ENCODE data around the gene LYL1.

DNA sequence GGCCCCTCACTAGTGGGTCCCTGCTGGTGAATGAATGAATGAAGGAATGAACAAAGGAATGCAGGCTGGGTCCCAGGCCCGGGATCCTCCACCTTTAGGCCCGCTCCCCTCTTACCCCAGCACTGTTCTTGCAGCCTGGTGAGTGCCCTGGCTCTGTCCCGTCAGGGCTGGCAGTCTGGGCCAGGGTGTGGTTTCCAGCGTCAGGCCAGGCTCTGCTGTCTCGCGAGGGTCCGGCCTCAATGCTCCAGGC is 317 bp downstream of the LYL1 start:
- TF ChIP-seq, protein P1, sequence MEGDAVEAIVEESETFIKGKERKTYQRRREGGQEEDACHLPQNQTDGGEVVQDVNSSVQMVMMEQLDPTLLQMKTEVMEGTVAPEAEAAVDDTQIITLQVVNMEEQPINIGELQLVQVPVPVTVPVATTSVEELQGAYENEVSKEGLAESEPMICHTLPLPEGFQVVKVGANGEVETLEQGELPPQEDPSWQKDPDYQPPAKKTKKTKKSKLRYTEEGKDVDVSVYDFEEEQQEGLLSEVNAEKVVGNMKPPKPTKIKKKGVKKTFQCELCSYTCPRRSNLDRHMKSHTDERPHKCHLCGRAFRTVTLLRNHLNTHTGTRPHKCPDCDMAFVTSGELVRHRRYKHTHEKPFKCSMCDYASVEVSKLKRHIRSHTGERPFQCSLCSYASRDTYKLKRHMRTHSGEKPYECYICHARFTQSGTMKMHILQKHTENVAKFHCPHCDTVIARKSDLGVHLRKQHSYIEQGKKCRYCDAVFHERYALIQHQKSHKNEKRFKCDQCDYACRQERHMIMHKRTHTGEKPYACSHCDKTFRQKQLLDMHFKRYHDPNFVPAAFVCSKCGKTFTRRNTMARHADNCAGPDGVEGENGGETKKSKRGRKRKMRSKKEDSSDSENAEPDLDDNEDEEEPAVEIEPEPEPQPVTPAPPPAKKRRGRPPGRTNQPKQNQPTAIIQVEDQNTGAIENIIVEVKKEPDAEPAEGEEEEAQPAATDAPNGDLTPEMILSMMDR (IDR thresholded peaks at IDR 0.05), result no peak
- TF ChIP-seq POLR2AphosphoS5 (IDR thresholded peaks at IDR 0.05; ENCODE audit: low read depth, low read length), result no peak
- no peak for TF ChIP-seq SIN3A (IDR thresholded peaks at IDR 0.05; ENCODE audit: borderline replicate concordance, insufficient read depth, low read depth, low read length)
